GM13977 (cell line): Measurements from ENCODE around the gene TWNK.

Source experiments
- DNase-seq: peaks from one replicate; pipeline ENCODE4 v3.0.0; 2012; ENCODE audit warnings: low spot score
- CTCF ChIP-seq: IDR thresholded peaks from 2 replicates; pipeline ENCODE4 v1.5.1; 2012; ENCODE audit warnings: mild to moderate bottlenecking, control low read depth; ENCODE audit not compliant: insufficient read depth; ENCODE audit errors: extremely low read depth, missing control alignments
- in situ Hi-C: fragments of 300-500 bp; cut with MboI; formaldehyde crosslinking; loops from one replicate; pipeline ENCODE4 v1.12.0; 2022; ENCODE audit warnings: low sequenced_read_pairs, low pct_unique_long_range_greater_than_20kb, mixed read lengths, inconsistent platforms; ENCODE audit not compliant: unreplicated experiment

Gene TWNK

GRCh38 chr10:101003639-101004206 is 16.4 kb downstream of the TWNK start:
- in situ Hi-C loops, result no loop called here
- TF ChIP-seq CTCF, result no peak
- DNase-seq, result no peak

- in situ Hi-C loops, result no loop called here
- no peak for TF ChIP-seq CTCF
- DNase-seq, result no peak
These were observed 18.0 kb downstream of the TWNK start for GRCh38 chr10:101005361-101005760.

GRCh38 chr10:101005869-101006567 is 18.7 kb downstream of the TWNK start:
- in situ Hi-C loops, result no loop called here
- no peak for TF ChIP-seq CTCF
- no peak for DNase-seq

GRCh38 chr10:101006593-101007098 is 19.3 kb downstream of the TWNK start:
- no peak for TF ChIP-seq CTCF
- in situ Hi-C loops, result no loop called here
- DNase-seq, result no peak

GRCh38 chr10:101007099-101007711 is 19.9 kb downstream of the TWNK start:
- TF ChIP-seq CTCF, result no peak
- in situ Hi-C loops, result no loop called here
- DNase-seq, result no peak

GRCh38 chr10:101007915-101008822 is 20.8 kb downstream of the TWNK start:
- in situ Hi-C loops, result no loop called here
- no peak for TF ChIP-seq CTCF
- DNase-seq, result no peak
